Colonic mucosa (tissue), 4 donors: Measurements from ENCODE around the gene NR1D2. TPM values are rescaled to one million over a fixed set of nuclear protein-coding genes. Genes with fewer than 3 reads are reported as not detected.

Experiments used
- DNase-seq: peaks from one replicate; pipeline ENCODE4 v3.0.0-alpha.2; 2020
- H3K27ac ChIP-seq: fragments of 200-600 bp; one replicate; pipeline ENCODE4 v1.8.0; 2021
- H3K27me3 ChIP-seq: fragments of 200-600 bp; one replicate; pipeline ENCODE4 v1.8.0; 2021
- H3K36me3 ChIP-seq: fragments of 200-600 bp; one replicate; pipeline ENCODE4 v1.8.0; 2021
- H3K4me1 ChIP-seq: fragments of 200-600 bp; one replicate; pipeline ENCODE4 v1.8.0; 2021; ENCODE audit warnings: mild to moderate bottlenecking
- H3K4me3 ChIP-seq: fragments of 200-600 bp; one replicate; pipeline ENCODE4 v1.8.0; 2021
- H3K9ac ChIP-seq, 2 donors: one replicate each; pipeline ENCODE4 v1.7.0; 2013; ENCODE audit warnings: control low read depth in 2 of 2, low read depth in 2 of 2, low read length in 2 of 2
- H3K9me3 ChIP-seq: fragments of 200-600 bp; one replicate; pipeline ENCODE4 v1.8.0; 2021
- CTCF ChIP-seq: fragments of 200-600 bp; IDR thresholded peaks from one replicate; pipeline ENCODE4 v1.8.0; 2022; ENCODE audit warnings: antibody characterized with exemption, mild to moderate bottlenecking
- intact Hi-C: fragments of 100-400 bp; cut with DNase I; formaldehyde crosslinking; loops from one replicate; pipeline ENCODE4 v1.14.1; 2022
- total RNA-seq, 2 donors: library from RNA; stranded (reverse); fragmentation: NEBNext Ultra II Directional in 1 of 2; extraction: Animal tissue kit (Norgen Biotek cat#: 25700) in 1 of 2; gene quantifications; one replicate each; pipeline ENCODE4 v1.2.1, GENCODE V29; 2021
- donor health status: healthy.
- donor health status: DM: no; HTN: no; CAD: no.
- donor health status: DM: no; HTN: no; CAD: no.

NR1D2 gene
- total RNA-seq, 2 donors from 2014 or later, result 9.8 to 41.9 TPM

GRCh38 chr3:23926736-23927135 is 18.4 kb upstream of the NR1D2 start:
- H3K4me1 ChIP-seq, result no peaks in the 10 kb centered on the region
- H3K4me3 ChIP-seq, result no peak overlapping the region
- intact Hi-C loops, result no loop called here
- H3K9ac ChIP-seq, result no peak overlapping the region
- no peaks in the 10 kb centered on the region for H3K27me3 ChIP-seq
- no peak overlapping the region for H3K27ac ChIP-seq
- H3K9me3 ChIP-seq, result no peaks in the 10 kb centered on the region
- TF ChIP-seq CTCF, result no peak
- H3K36me3 ChIP-seq, result no peaks in the 10 kb centered on the region
- DNase-seq, result no peak

- no peak for DNase-seq
- Histone ChIP-seq H3K4me3 (no peak overlapping the region), H3K27me3 (no peaks in the 10 kb centered on the region), H3K27ac (no peak overlapping the region), H3K36me3 (no peaks in the 10 kb centered on the region), H3K9ac (no peak overlapping the region), H3K9me3 (no peaks in the 10 kb centered on the region), H3K4me1 (no peaks in the 10 kb centered on the region)
- TF ChIP-seq CTCF, result no peak
- intact Hi-C loops, result no loop called here
Measured at GRCh38 chr3:23928524-23928923, 16.6 kb upstream of the NR1D2 start.

GRCh38 chr3:23931597-23931996 is 13.5 kb upstream of the NR1D2 start:
- no peaks in the 10 kb centered on the region for H3K36me3 ChIP-seq
- H3K27ac ChIP-seq, result no peak overlapping the region
- no peaks in the 10 kb centered on the region for H3K4me1 ChIP-seq
- TF ChIP-seq CTCF, result no peak
- intact Hi-C loops, result no loop called here
- no peak for DNase-seq
- no peak overlapping the region for H3K4me3 ChIP-seq
- no peaks in the 10 kb centered on the region for H3K27me3 ChIP-seq
- no peak overlapping the region for H3K9ac ChIP-seq
- H3K9me3 ChIP-seq, result no peaks in the 10 kb centered on the region

GRCh38 chr3:23932571-23932970 is 12.5 kb upstream of the NR1D2 start:
- Histone ChIP-seq H3K4me1 (no peaks in the 10 kb centered on the region), H3K27me3 (no peaks in the 10 kb centered on the region), H3K9me3 (no peaks in the 10 kb centered on the region), H3K27ac (no peak overlapping the region), H3K9ac (no peak overlapping the region), H3K4me3 (no peak overlapping the region), H3K36me3 (no peaks in the 10 kb centered on the region)
- intact Hi-C loops, result no loop called here
- TF ChIP-seq CTCF, result no peak
- no peak for DNase-seq

DNA sequence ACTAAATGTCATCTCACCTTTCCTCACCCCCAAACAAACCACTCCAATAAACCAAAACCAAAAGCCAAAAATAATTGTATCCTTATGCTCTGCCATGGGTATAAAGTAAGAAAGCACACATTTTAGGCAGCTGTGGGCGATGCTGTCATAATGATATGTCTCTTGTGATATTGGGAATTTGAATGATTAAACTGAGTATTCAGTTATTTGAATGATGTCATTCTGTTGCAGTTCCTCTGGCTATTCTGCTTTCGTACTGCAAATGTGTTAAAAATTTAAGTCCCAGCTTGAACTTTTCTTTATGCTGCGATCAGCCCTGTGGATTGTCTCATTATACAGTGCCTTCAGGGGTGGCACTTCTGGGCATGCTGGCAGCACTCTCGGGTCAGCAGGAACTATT is 10.8 kb upstream of the NR1D2 start:
- Histone ChIP-seq H3K27ac (no peak overlapping the region), H3K9ac (no peak overlapping the region), H3K4me1 (no peaks in the 10 kb centered on the region), H3K9me3 (no peaks in the 10 kb centered on the region), H3K4me3 (no peak overlapping the region), H3K36me3 (no peaks in the 10 kb centered on the region), H3K27me3 (no peaks in the 10 kb centered on the region)
- intact Hi-C loops, result no loop called here
- DNase-seq, result no peak
- no peak for TF ChIP-seq CTCF

GRCh38 chr3:23937296-23937695 is 7.8 kb upstream of the NR1D2 start:
- intact Hi-C loops, result no loop called here
- no peak for DNase-seq
- H3K4me1 ChIP-seq, result no peaks in the 10 kb centered on the region
- no peak for TF ChIP-seq CTCF
- no peak overlapping the region for H3K4me3 ChIP-seq
- no peaks in the 10 kb centered on the region for H3K9me3 ChIP-seq
- H3K36me3 ChIP-seq, result no peaks in the 10 kb centered on the region
- no peak overlapping the region for H3K27ac ChIP-seq
- no peak overlapping the region for H3K9ac ChIP-seq
- no peaks in the 10 kb centered on the region for H3K27me3 ChIP-seq
